ENCODE results near the gene GCA. TPM values are rescaled to one million over a fixed set of nuclear protein-coding genes. Genes with fewer than 3 reads are reported as not detected.

Gene GCA
- total RNA-seq, 1 donor from 2014 or later, result 9.5 TPM

DNA sequence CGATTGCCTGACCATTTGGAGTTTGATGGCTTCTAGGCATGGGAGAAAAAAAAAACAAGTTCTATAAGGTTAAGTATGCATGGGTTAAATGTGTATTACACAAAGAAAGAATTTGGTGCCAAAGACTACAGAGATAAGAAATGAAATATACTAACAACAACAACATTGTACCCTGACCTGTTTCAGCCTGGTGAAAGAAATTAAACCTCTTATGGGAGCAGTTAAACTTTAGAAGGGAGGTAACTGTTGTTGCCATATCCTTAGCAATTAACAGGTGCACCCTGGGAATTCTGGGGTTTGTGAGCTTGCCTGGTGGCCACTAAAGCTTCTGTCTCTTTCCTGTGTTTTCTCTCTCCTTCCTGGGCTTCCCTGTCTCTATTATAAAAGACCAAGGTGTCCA lies 19.0 kb upstream of the GCA start:
- ATAC-seq (no peak), DNase-seq (no peak)
- intact Hi-C loops (cut with micrococcal nuclease), result no loop called here

DNA sequence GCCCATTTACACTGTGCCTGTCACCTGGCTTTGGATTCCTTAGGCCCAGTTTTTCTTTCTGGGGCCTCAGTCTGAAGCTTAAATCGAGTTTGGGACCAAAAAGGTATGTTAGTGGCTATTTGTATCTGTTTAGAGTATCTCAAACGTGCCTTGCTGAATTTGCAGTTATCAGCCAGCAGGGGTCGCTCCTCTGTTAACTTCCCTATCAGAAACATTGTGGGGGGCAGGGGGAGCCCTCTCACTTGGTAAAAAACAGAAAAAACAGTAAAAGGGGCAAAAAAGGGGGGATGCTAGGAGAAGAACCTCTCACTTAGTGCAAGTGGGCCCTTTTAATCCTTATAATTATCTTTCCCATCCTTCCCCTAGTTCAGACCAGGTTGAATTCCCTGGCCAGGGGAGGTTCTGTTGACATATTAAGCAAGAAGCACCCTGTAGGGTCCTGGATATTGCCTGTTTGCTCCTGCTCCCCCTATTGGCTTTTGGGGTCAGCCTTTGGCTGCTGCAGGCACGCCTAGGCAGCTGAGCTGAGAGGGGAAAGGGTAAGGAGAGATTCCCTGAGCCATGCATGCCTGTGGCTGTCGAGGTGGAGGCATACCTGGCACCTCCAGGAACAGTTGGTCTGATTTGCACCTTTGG lies 16.7 kb upstream of the GCA start:
- intact Hi-C loops (cut with micrococcal nuclease), result no loop called here
- no peak for ATAC-seq
- DNase-seq, result no peak

DNA sequence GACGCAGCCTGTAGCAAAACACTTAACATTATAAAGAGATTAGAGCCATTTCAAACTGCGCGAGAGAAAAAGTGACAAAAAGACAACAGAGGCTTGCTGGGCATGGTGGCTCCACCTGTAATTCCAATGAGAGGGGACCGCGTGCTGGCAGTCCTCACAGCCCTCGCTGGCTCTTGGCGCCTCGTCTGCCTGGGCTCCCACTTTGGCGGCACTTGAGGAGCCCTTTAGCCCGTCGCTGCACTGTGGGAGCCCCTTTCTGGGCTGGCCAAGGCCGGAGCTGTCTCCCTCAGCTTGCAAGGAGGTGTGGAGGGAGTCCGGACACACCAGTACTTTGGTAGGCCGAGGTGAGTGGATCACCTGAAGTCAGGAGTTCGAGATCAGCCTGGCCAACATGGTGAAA lies 16.1 kb upstream of the GCA start:
- ATAC-seq (no peak), DNase-seq (no peak)
- intact Hi-C loops (cut with micrococcal nuclease), result no loop called here

DNA sequence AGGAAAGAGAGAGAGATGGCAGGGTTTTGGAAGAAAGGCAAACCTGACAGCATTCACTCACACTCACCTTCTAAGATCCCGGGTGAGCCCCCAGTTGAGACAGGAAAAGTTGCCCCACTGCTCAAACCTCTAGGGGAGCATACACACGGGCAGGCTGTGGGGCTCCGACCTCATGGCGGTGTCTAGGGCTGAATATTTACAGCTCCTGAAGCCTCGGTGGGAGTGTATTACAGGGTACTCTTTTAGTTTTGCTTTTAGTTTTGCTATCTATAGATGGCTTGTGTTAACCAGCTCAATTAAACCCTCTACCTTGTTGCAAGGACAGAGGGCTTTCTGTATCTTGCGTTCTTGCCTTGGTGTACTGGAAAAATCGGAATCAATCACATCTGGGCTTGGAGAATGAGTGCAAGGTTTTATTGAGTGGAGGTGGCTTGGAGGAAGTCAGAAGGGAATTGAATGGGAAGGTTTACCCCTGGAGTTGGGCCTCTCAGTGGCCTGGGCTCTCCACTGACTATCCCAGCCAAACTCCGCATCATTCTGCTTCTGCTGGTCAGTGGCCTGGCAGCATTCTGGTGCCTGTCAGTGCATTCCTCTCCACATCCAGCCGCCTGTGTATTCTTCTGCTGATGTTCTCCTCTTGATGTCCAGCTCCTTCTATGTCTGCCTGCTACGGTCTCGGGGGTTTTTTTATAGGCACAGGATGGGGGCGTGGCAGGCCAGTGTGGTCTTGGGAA lies 15.3 kb upstream of the GCA start:
- no peak for DNase-seq
- ATAC-seq, result no peak
- intact Hi-C loops (cut with micrococcal nuclease), result no loop called here

DNA sequence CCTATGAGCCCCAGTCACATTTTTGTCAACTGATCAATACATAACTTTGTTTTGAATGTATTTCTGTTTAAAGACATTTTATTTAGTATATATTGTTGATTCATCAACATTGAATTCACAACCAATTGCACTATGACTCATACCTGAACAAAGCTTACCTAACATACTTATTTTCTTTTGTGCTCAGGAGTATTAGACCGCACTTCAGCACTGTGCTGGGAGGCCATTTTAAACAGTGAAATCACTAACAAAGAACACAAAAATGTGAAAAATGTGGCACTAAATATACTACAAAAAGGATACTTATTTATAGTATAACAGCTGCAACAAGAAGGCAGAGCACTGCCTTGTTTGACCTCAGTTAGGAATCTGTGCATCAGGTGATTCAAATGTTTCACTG lies 13.1 kb upstream of the GCA start:
- no peak for ATAC-seq
- intact Hi-C loops (cut with micrococcal nuclease), result no loop called here
- no peak for DNase-seq

DNA sequence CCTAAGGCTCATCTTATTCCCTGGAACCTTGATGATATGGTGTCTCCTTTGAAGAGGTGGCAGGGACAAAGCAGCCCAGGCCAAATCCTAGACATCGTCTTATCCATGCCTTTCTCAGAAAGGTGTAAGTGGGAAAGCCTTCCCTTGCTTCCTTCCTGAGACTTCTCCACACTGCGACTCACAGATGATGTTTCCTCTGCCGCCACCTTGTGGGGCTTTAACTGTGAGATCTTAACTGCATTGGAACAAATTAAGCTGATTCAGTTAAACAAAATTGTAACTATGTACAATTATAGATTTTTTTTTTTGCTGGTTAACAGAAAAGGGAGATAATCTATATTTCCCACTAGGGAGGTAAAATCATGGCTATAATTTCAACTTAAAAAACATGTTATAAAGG lies 10.0 kb upstream of the GCA start:
- DNase-seq, result no peak
- intact Hi-C loops (cut with micrococcal nuclease), result no loop called here
- no peak for ATAC-seq

DNA sequence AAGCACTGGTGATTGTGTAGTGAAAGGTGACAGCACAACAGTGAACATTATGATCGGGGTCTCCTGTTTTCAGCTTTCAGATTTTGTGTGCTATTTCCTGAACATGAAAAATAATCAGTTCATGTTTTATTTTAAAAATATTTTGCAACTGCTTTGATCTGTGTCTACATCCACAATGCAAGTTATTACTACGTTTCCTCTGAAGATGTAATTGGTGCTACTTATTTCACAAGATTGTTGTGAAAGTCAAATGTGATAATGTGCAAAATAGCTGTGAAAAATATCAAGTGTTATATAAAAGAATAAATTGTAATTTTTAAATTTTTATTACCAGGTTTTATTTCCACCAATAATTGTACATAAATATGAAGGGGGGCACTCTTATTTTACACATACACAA lies 6.1 kb upstream of the GCA start:
- intact Hi-C loops (cut with micrococcal nuclease), result no loop called here
- ATAC-seq (no peak), DNase-seq (no peak)

DNA sequence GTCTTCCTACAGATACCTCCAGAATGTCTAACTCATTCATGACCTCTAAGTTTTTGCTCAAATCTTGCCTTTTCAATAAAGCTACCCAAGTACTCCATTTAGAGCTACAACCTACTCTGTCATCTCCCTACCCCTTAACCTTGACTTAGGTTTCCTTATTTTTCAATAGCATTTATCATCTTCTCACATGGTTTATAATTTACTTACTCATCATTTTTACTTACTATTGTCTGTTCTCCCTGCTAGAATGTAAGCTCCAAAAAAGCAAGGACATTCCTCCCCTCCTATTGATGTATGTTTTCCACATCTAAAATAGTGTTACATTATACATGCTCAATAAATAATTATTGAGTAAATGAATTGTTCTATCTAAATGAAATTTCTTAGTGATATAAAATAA lies 3.1 kb upstream of the GCA start:
- ATAC-seq, result no peak
- intact Hi-C loops (cut with micrococcal nuclease), result no loop called here
- no peak for DNase-seq

DNA sequence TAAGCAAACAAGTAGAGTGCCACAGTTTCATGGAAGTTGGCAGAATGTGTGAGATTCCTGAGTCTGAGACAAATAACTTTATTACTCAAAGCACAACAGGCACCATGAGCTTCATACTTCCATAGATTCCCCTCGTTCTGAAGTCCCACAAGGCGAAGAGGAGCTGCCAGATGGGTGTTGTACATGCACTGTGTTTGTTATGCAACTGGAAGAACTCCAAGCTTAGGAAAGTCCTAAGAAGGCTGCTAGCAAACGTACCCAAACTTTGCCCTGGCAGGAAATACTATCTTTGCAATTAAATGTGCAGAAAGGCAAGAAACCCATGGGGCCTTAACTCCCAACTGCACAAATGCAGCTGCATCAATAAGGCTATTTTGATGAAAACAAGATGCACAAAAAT lies 1.6 kb upstream of the GCA start:
- DNase-seq (no peak), ATAC-seq (no peak)
- intact Hi-C loops (cut with micrococcal nuclease), result no loop called here

DNA sequence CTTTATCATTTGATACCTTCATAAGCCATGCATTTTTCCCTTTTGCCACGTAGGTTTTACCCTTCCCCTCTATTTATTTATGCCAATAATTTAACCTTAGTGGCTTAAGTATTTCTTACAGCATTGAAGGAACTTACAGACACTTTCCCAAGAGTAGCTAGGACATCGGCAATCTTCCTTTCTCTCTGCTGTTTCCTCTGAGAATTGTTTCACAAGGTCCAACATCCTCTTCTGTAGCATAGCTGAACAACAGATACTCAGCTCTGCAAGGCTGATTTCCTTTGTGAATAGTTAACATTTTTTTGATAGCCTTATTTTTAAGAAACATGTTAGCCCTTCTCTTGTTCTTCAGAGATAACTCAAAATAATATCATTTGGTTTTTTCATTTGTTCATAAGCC lies 1.1 kb upstream of the GCA start:
- intact Hi-C loops (cut with micrococcal nuclease), result no loop called here
- no peak for DNase-seq
- ATAC-seq, result no peak

DNA sequence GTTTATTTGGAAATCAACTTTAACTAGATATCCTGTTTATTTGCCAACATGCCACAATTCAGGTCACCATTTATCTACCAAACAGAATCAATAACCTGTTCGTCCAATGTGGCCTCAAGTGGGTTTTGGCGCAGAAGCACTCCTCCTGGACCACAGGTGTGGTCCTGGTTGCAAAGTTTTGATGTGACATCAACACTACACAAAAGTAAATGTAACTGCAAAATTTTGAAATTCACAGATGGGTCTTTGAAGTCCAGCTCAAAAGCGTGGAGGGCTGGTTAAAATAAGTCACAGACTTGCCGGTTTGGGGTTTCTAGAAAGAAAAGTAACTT lies 474 bp upstream of the GCA start:
- intact Hi-C loops (cut with micrococcal nuclease), result no loop called here
- DNase-seq, result no peak
- no peak for ATAC-seq

DNA sequence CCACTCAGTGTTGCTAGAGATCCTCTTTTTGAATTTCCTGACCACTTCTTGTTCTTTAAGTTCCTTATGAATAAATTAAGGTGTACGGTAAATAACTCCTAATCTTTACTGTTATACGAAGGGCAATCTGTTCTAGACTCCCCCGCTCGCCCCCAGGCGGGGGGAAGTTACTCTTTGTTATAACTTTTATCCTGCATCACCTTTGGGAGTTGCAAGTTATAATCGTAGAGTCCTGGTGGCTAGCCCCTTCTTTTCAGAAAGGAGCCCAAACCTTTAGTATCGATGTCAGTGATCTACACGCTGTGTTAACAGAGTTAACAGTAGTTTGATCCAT lies 652 bp downstream of the GCA start:
- ATAC-seq (no peak), DNase-seq (no peak)
- intact Hi-C loops (cut with micrococcal nuclease), result no loop called here

DNA sequence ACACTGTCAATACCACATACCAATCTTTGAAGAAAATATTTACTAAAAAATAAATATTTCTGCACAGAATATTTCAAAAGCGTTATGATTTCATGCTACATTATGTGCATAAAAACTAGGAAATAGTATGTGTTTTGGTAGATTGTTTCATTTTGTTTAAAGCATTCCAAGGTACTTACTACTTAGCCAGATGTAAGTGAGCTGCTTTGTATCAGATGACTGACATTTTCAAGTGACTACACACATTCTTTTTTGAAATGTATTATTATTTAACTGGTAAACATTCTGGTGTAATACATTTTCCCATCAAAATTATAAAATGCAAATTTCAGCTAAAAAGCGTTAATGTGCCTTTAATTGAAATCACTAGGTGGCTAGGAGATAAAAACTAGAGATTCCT lies 21.5 kb downstream of the GCA start:
- intact Hi-C loops (cut with micrococcal nuclease), result no loop called here
- DNase-seq, result no peak
- no peak for ATAC-seq

DNA sequence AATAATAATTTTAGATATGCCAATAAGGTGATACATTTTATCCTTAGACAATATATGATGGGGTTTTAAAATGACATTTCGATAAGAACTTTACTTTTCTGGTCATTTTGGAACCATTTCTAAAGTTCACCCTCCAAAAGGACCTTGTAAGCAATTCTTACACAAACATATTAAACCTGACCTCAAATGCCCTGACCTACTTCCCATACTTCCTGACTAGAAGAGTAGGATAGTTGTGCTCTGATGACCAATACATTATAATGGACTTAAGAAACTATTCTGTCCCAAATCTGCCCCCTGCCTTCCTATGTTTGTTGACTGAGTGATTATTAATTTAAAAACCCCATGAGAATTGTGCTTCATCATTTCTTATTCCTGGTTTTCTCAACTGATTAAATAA lies 24.6 kb downstream of the GCA start:
- intact Hi-C loops (cut with micrococcal nuclease), result no loop called here
- DNase-seq, result no peak
- no peak for ATAC-seq

DNA sequence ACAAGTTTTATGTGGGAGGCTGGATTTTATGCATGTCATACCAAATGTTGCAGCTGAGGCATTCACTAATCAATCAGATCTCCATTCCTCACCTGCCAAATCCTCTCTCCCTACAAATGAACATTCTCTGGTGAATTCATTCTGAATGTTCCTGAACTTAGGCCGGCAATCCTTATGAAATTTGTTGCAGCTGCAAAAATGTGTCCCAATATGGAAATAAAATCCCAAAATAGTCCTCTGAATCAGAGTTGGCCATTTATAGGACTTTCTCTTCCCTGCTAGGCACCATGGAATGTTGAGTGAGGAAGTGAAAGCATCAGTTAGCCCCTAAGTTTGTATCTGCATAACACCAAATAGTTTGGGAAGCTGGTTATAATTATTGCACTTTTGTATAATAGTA lies 25.6 kb downstream of the GCA start:
- no peak for DNase-seq
- intact Hi-C loops (cut with micrococcal nuclease), result no loop called here
- ATAC-seq, result no peak

DNA sequence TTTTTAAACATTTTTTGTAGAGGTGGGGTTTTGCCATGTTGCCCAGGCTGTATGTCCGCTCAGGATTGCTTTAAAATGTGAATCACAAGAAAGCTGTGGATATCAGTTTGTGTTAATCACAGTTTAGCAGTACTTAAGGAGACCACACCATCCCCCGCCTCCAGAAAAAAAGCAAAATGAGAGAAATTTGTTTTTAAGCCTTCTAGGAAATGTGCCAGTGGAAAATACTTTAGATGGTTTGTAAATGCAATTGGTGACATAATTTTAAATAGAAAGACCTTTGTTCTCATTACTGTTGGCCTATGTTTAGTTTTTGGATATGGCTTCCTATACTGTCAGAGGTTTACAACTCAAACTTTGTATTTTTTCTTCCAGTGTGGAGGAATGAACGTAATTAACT lies 27.0 kb downstream of the GCA start:
- DNase-seq, result no peak
- no peak for ATAC-seq
- intact Hi-C loops (cut with micrococcal nuclease), result no loop called here

DNA sequence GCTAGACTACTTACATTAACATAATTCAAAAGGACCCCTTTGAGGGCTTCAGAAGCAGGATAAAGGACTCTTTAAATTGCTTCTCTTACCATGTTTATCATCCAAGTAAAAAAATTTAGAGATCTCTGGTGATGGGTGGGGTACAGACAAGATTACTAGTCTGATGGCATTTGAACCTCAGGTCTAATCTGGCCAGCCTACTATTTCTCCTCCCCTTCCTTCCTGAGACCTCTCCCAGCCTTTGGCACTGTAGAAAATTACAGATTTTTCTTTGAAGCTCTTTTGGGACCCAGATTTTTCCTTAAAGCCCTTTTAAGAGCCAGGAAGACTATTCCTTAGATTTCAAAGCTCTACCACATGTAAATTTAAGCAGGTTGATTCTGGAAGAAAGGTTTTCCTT lies 28.9 kb downstream of the GCA start:
- ATAC-seq (no peak), DNase-seq (no peak)
- intact Hi-C loops (cut with micrococcal nuclease), result no loop called here

DNA sequence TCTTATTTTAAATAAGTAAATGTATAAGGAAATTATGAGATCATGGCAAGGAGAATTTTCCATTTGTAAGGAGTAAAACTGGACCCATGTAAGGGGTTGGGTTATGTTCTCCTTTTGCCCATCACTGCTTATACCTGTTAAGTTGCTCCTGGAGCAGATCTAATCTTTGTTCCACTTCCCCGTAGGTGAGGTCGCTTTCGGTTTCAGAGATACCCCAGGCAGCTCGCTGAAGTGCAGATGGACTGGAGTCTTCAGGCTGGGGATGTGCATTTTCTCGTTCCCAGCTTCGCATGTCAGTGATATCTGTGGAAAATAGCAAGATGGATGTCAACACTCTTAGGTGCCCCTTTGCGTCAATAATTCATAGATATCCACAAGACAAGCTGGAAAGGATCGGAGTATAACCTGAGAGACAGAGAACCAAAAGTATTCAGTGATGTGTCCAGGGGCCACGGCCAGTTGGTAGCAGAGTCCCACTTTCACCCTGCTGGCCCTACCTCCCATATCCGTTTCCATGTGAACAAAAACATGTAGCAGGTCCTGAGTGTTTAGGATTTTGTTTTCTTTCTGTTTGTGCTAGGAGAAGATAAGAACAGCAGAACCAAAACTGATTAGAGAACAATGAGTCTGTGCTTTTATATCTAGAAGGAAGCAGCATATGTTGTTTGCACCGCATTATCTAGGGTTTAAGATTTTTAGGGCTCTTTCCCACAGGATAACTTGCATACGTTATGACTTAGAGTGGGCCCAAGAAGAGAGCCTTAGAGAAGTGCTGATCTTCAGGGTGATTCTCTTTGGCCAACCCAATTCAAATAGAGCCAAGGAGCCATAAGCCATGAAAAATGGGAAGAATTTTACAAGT lies 36.0 kb downstream of the GCA start:
- ATAC-seq, result no peak
- DNase-seq, result no peak
- intact Hi-C loops (cut with micrococcal nuclease), result no loop called here

DNA sequence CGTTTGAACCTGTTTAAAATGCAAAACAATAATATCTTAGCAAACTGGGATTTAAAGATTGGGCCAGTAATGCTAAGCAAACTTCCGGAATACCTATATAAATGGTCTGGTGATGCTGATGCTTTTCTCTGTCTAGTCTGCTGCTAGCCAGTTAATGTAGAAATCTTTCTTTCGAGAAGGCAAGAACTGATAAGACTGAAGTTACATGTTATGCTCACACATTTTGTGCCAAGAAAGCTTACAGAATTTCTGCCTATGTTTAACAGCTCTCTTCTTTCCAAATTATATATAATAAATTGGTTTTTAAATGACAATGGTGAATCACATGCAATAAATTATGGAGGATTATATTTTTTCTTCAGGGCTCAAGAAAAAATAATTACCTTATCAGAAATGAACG lies 37.9 kb downstream of the GCA start:
- intact Hi-C loops (cut with micrococcal nuclease), result no loop called here
- ATAC-seq (no peak), DNase-seq (no peak)

DNA sequence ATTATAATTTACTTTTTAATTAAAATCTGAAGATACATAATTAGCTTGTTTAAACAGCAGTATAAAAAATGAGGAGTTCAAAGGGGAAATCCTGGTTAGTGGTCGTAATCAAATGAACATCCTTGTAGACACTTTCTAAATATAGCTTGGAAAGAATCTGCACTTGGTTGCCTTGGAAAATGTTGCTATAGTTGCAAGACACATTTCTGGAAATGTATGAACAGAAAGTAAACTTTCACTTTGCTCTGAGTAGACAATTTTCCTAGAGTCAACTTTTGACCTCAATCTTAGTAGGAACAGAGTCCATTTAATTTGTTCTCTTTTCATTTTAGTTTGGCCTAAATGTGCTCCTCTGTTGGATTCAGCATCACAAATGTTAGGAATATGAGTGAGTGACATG lies 38.3 kb downstream of the GCA start:
- DNase-seq, result no peak
- no peak for ATAC-seq
- intact Hi-C loops (cut with micrococcal nuclease), result no loop called here

DNA sequence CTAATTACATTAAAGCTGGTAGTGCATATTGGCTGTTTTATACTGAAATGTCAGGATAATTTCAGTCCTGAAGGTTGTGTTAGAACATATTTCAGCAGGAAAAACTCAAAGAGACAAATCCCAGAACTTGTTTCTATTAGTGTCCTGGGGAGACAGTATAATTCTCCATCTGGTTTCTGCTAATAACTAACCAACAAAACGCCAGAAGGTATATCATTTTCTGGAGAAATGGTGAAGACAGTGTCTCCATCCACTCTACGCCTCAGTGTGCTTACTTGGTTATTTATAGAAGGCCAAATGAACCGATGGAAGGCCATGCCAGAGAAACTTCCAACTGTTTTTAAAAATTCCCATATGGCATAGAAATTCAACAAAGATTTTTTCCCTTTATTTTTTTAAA lies 41.6 kb downstream of the GCA start:
- DNase-seq (no peak), ATAC-seq (no peak)
- intact Hi-C loops (cut with micrococcal nuclease), result no loop called here
